DMS153 treated with DMSO at 0.1 percent for 48 hours (cell line): ENCODE results near the gene GGN.

Source experiments
- DNase-seq: peaks from one replicate; lab custom pipeline; 2025; ENCODE audit not compliant: unreplicated experiment; lab: John Stamatoyannopoulos, UW

The GGN gene

DNA sequence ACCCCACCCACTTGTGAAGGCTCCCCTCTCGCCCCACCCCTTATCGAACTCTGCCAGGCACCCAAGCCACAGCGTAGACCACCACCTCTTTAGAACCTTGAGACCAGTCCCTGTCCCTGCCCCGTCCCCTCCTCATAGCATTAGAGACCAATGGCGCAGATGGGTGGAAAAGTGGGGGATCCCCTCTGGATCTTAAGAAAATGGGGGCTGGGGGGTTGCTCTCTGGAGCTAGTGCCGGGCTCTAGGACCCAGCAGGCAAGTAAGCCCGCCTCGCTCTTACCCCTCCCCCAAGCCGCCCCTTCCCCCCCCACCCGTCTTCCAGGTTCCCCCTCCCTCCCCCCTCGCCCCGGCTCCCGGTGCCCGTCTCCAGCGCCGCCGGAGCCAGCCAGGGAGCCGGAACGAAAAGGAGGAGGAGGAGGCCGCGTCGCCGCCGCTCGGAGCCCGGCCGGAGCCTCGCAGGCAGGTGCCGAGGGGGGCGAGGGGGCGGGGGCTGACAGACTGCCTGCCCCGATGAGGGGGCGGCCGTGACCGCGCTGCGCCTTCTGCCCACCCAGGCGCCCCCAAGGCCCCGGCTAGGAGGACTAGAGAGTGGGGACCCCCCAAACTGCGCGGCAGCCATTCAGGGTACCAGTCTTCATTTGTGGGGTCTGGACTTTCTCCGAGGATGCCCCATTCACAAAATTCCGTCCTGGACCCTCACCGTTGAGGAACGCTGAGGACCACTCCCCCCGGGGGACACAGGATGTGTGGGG is 691 bp upstream of the GGN start, which contains the start of gene SPRED3:
TSS of gene SPRED3 (plus strand) at position 349 of the 752 bp plus-strand sequence. CDS start 1,606 bp downstream, outside the sequence.
- no peak for DNase-seq

DNA sequence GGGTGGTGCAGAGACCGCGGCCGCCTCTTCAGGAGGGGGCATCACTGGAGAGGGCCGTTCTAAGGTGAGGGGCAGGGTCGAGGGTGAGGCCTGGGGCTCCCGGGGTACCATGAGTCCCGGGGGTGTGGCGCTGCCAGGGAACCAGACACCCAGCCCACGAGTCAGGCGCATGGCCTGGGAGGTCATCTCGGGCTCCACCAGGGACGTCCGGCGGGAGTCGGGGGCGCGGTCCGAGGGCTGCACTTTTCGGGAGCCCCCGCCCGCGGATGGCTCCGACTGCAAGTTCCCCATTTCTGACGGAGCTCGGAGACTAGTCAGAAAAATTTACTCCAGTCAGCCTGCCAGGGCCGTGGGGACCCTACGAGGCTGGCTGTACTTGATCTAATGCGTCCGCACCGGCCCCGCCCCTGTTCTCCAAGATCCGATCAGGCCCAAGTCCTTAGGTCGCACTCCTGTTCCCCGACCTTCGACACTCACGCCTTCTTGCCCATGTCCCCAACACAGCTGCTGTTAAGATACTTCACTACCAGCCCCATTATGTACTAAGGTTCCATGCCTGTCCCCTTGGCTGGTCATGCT is 774 bp downstream of the GGN start:
- DNase-seq: no peak

DNA sequence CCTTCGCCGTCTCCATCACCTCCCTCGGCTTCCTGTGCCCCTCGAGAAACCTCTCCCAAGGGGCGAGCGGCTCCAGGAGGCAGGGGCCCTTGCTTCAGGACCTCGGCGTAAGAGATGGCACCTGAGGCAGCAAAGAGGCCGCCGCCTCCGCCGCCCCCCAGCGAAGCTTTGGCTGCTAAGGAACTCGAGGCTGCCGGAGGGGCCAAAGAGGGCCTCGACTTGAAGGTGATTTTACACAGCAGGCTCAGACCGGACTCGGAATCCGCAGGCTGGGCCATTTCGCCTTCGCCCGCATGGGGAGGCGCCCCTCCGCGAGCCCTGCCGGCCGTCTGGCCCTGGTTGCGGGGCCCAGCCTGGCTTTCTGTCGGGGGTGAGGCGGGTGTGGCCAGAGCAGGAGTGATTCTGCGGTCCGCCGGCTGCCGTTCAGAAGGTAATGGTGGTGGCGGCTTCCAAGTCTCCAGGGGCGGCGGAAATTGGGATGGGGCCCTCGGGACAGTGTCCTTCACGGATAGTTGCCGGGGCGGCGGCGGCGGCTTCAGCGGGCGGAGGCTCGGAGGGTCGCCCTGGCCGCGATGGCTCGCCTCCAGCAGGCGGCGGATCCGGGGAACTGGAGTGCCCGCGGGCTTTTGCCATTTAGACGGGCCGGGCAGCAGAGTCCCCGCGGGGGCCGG is 1.4 kb downstream of the GGN start:
- DNase-seq: no peak

DNA sequence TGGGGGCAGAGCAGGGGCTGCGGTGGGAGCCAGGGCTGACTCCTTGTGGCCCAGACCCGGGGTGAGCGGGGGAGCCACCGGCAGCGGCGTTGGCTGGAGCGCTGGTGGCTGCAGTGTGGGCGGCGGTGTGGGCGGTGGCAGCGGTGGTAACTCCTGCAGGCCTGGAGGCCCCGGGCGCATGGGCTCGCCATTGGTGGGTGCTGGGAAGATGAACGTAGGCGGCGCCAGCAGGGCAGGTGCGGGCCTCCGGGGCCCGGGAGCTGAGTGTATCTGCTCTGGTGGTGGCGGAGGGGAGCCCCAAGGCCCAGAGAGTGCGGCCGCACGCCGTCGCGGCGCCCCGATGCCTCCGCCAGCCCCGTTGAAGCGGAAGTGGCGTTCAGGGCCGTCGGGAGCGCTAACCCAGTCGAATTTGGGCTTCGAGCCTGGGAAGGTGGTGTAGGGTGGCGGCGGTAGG is 2.0 kb downstream of the GGN start:
- DNase-seq: no peak

DNA sequence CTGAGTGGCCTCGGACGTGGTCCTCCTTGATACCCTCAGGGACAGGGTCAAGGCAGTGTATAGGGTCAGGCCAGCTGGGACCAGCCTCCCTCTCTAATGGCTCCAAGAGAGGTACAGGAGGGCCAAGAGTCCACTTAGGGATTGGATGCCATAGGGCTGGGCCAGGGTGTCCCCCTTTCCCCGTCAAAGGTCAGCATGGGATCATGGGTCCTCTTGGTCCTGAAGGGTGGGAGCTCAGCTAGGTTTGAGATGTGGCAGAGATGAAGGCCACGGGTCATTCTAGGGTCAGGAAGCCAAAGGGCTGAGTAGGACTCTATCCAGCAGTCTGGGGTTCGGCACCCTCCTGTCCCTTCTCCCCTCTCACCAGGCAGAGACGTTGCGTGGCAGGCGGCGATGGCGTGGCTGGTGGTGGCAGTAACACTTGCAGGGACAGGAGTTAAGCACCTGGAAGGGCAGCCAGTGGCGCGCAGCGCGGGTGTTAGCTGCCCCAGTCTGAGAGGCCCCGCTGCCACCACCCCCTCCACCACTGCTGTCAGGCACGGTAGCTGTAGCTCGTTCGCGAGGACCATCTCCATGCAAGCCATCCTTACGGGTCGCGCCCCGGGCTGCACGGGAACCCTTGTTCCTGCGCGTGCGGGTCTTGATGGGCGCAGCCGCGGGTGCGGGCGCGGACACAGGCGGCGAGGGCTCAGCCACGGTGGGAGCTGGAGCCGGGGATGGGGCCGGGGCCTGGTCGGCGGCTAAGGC is 2.6 kb downstream of the GGN start:
- DNase-seq: no peak

DNA sequence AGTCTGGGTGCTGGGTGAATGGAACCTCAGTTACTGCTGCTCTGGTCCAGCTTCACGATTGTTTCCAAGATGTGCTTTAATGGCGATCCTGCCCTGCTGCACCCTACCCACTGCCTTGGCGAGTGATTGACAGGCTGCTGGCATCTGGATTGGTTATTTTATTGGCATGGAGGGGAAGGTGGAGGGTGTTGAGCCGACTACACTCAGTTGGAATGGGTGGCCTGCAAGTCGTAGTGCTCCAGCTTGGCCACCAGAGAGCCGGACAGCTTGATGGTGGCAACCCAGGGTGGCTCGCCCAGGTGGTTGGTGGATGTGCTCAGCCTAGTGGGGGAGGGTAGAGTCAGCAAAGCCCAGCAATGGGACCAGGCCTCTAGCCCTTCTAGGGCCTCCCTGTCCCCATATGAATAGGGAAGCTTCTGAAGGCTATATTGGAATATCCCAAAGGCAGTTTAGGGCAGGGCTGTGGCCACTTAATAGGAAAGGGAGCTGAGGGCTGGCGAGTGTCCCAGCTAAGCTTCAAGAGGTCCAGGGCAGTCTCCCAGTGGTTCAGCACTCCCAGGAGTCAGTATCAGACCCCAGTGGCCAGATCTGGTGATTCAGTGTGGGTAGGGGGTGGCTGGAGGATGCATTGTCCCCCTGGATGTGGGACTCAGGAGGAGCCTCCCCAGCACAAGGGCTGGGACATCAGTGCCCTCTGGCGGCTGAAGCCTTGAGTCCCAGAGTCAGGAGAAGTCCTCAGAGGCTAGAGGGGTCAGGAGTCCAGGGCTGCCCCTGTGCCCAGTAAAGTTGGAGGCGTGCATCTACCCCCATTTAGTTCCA is 3.4 kb downstream of the GGN start:
- DNase-seq: no peak

DNA sequence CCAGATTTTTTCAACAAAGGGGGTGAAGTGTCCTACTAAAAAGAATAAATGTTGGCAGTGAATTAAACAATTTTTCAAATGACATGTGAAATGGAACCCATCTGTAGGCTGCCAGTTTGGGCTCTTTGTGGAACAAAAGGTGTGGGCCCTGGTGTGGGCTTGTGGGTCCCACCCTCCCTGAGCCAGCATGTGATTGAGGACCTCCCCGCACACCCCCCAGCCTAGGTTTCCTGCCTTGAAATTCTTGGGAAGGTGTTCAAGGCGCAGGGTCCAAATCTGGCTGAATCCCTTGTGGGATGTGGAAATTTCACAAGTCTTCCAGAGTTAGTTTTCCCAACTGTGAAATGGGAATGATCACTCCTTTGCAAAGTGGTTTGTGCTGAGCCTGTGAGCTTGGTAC is 4.1 kb downstream of the GGN start:
- no peak for DNase-seq

DNA sequence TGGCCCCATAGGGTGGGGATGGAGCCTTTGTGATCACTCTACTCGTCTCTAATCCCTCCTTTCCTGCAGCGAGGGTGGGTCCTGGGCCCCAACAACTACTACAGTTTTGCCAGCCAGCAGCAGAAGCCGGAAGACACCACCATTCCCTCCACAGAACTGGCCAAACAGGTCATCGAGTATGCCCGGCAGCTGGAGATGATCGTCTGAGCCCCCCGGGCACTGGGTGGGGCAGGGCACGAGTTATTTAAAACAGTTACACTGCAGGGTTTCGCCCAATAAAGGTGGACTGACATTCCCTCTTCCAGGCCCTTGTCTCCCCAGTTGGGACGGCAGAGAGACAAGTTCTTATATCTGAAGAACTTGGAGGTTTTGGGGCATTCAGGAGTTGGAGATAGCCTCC is 4.7 kb downstream of the GGN start:
- no peak for DNase-seq

DNA sequence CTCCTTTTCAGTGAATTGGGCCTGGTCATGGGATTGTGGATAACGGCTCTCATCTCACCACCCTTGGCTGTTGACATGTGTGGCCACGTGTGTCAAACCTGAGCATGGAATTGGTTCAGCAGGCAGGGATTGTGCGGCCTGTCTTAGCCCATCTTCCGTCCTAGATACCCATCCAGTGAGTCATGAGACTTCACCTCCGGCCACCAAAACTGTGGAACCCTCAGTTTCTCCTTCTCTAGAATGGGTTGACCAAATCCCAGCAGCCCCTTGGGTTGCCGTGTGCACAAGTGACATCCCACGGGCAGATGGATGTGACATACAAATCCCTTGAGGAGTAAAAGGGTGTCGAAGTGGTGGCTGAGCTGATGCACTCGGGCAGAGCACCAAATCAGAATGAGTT is 6.7 kb downstream of the GGN start:
- no peak for DNase-seq

DNA sequence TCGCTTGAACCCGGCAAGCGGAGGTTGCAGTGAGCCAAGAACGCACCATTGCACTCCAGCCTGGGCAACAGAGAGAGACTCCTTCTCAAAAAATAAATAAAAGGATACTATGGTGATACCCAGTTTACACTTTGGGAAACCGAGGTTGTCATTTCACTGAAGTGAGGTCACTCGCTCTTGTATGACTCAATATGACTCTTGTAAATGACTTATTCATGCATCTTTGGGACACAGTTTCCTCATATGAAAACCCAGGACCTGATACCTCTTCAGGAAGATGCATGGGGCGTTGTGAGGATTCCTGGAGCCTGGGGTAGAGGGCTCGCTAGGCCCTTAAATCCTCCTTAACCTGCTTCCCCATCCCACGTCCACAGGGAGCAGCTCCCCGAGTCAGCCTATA is 9.0 kb downstream of the GGN start:
- no peak for DNase-seq

DNA sequence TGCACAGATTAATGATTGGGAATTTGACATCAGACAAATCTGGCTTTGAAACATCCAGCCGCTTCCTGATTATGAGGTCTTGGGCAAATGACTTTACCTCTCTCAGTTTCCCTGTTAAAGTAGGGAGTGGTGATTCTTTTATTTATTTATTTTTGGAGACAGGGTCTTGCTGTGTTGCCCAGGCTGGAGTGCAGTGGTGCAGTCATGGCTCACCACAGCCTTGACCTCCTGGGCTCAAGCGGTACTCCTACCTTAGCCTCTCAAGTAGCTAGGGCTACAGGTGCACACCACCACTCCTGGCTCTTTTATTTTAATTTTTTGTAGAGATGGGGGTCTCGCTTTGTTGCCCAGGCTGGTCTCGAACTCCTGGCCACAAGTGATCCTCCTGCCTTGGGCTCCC is 10.8 kb downstream of the GGN start:
- DNase-seq: no peak

DNA sequence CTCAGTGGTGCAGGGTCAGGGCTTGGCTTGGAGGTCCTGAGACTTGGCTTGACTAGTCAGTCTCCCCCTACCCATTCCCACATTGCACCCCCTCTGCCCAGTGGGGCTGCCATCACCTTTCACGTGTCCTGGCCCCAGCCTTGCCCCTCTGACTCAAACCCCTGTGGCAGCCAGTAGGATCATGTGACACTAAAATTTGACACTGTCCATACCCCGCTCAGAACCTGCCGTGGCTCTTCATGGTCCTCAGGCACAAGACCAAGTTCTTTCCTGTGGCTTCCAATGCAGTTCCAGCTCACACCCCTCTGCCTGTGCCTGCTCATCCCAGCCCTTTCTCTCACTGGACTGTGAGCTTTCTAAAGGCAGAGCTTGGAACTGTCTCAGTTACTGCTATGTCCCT is 11.3 kb downstream of the GGN start:
- DNase-seq: no peak

DNA sequence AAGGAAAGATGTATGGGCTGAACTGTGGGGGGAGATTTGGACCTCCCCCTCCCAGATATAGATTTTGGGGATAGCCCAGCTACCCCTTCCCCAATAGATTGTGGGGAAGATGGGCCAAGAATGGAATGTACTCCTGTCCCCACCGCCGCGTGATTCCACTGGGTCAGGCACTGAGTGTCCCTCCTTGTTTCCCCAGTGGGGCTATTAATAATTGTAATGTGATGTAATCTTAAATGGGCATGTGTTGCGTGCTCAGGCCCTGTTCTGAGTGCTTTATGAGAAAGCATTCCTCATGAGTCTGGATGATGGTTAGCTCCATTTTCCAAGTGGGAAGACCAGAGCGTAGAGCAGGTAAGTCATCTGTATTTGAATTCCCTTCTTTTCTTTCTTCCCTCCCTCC is 12.1 kb downstream of the GGN start:
- DNase-seq: no peak

DNA sequence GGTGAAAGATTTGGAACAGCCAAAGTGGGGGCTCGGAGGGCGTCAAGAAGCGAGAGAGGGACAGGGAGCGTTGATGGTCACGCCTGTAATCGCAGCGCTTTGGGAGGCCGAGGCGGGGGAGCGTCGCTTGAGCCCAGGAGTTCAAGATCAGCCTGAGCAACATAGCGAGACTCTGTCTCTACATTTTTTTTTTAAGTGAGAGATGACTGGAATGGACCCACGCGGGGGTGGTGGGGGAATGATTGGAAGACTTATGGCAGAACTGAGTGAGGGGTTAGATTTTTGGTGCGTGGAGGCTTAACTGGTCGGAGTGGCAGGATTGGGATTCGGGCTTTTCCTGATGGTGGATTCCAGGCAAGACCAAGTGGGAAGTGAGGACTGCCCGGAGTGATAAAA is 12.7 kb downstream of the GGN start:
- no peak for DNase-seq

DNA sequence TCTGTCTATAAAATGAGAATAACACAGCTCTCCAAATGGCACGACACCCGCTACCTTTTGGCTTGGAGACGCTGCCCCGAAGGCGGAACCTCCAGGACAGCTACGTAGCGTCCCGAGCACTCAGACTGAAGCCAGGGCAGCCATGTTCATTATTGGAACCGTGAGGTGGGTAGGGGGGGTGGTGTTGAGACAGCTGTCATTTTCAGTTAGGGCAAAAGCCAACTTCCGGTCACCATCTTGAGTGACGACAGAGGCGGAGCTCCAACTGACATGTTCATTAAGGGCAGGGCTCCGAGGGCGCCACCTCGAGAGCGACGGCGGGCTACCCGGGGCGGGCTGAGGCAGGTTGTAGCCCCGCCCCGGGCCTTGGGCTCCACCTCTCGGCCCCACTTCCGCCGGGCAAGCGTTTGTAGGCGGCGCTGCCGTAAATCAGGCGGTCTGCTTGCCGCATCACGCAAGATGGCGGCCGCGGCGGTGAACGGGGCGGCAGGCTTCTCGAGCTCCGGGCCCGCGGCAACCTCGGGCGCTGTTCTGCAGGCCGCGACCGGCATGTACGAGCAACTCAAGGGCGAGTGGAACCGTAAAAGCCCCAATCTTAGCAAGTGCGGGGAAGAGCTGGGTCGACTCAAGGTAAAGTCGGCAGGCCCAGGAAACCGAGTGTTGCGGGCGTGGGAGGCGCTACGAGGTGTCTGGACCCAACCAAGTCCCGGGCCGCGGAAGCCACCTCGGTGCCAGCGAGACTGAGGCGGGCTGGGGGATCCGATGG is 13.3 kb downstream of the GGN start, which contains the start of gene PSMD8:
TSS of gene PSMD8 (plus strand) at position 240 of the 766 bp plus-strand sequence. CDS start at position 271, 31 bp downstream.
- DNase-seq: peak; percentile 97

DNA sequence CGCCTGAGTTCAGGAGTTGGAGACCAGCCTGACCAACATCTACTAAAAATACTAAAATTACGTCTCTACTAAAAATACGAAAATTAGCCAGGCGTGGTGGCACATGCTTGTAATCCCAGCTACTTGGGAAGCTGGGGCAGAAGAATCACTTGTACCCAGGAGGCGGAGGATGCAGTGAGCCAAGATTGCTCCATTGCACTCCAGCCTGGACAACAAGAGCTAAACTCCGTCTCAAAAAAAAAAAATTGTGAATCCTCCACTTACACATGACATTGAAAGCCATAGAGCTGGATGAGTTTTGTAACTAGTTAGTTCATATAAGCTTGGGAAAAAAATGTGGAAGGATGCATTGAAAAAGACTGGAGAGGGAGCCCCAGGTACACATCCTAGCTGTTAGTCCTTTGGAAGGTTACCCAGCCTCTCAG is 13.9 kb downstream of the GGN start:
- DNase-seq: no peak

DNA sequence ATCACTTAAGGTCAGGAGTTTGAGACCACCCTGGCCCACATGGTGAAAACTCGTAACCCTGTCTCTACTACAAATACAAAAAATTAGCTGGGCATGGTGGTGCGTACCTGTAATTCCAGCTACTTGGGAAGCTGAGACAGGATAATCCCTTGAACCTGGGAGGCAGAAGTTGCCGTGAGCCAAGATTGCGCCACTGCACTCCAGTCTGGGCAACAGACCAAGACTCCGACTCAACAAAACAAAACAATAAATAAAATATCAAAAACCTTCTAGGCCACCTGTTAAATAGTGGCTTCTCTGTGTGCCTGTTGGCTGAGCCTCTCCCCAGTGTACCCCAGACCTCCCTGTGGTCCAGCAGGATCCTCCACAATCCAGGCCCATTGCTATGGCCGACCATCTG is 16.8 kb downstream of the GGN start:
- DNase-seq: no peak

DNA sequence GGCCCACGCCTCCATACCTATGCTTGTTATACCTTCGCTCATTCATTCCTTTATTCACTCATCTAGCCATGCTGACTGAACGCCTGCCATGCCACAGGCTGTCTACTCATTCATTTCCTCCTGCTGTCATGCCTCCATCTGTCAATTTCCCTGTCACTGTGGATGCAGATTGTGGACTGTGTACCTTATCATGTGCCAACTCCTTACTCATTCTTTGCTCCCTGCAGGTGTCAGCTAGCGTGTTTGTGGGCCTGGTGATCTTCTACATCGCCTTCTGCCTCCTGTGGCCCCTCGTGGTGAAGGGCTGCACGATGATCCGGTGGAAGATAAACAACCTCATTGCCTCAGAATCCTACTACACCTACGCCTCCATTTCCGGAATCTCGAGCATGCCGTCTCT is 17.5 kb downstream of the GGN start:
- DNase-seq: no peak

DNA sequence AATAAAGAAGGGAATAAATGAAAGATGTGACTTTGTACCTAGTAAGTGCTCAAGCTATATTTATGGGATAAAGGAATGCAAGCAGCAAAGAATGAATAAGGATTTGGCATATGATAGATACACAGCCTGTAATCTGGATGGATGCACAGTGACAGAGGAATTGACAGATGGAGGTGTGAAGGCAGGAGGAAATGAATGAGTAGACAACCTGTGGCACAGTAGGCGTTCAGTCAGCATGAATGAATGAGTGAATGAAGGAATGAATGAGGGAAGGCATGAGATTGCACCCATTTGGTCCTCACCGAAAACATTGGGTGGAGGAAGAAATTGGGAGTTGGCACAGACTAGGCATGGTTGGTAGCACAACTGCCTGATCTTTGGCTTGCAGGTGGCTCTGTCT is 18.2 kb downstream of the GGN start:
- no peak for DNase-seq

DNA sequence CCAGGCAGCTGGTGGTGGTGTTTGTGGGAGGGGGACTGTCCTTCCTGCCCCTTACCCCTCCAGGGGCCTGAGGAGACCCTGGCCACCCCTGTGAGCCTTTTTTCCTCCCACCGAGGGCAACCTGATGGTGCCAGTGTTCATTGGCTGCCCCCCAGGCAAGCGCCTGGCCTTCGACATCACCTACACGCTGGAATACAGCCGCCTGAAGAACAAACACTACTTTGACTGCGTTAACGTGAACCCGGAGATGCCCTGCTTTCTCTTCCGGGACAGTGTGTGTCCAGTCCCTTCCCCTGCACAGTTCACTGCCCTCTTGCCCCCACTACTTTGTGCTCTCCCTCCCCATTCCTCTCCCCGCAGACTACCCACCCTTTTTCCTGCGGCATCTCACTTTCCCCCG is 20.8 kb downstream of the GGN start:
- DNase-seq: no peak
